Uterus (tissue), 4 donors: ENCODE results near the gene SMIM9. TPM values are rescaled to one million over a fixed set of nuclear protein-coding genes. Genes with fewer than 3 reads are reported as not detected.
A peak's percentile ranks its signal among the peaks of the same experiment; 100 is the strongest.

Source experiments
- DNase-seq, 2 donors: peaks; one replicate each; pipeline ENCODE4 v3.0.0-alpha.2; 2019 to 2020
- H3K27ac ChIP-seq, 2 donors: fragments of 200-600 bp; sonication (generic); 1 replicate in 1 of 2; 2 replicates in 1 of 2; pipeline ENCODE4 v1.5.1; 2016 to 2018
- H3K27me3 ChIP-seq, 2 donors: fragments of 200-600 bp; sonication (generic); one replicate each; pipeline ENCODE4 v1.5.1; 2018 to 2019; ENCODE audit warnings: control low read depth in 1 of 2
- H3K36me3 ChIP-seq, 2 donors: fragments of 200-600 bp; sonication (generic); one replicate each; pipeline ENCODE4 v1.5.1; 2019; ENCODE audit warnings: control low read depth in 1 of 2
- H3K4me1 ChIP-seq, 2 donors: fragments of 200-600 bp; sonication (generic); one replicate each; pipeline ENCODE4 v1.5.1; 2018 to 2019; ENCODE audit warnings: control low read depth in 1 of 2
- H3K4me3 ChIP-seq, 2 donors: fragments of 200-600 bp; sonication (generic); 1 replicate in 1 of 2; 2 replicates in 1 of 2; pipeline ENCODE4 v1.5.1; 2018 to 2019; ENCODE audit warnings: mild to moderate bottlenecking in 1 of 2
- H3K9me3 ChIP-seq, 2 donors: fragments of 200-600 bp; sonication (generic); one replicate each; pipeline ENCODE4 v1.5.1; 2019; ENCODE audit warnings: control low read depth in 1 of 2
- POLR2A ChIP-seq, 2 donors: fragments of 450-650 bp; IDR thresholded peaks; one replicate each; pipeline ENCODE4 v1.6.1; 2016; ENCODE audit warnings: antibody characterized with exemption in 2 of 2, mild to moderate bottlenecking in 1 of 2, moderate library complexity in 1 of 2
- intact Hi-C: fragments of 100-400 bp; cut with DNase I; formaldehyde crosslinking; loops from one replicate; pipeline ENCODE4 v1.15.1; 2023; ENCODE audit warnings: low total_unique reads
- total RNA-seq, 4 donors: library from RNA; depleted of rRNA in 3 of 4; stranded (reverse); fragments of >200 nt in 3 of 4; gene quantifications; one replicate each; pipeline versions ENCODE4 v1.1.0 to v1.2.4, GENCODE V29; 2014 to 2023
- TF ChIP-seq, protein P1 (sequence below), 4 experiments: fragments of 200-600 bp in 2 of 4; fragments of 450-650 bp in 2 of 4; sonication (generic) in 2 of 4; IDR thresholded peaks; one replicate each; pipeline ENCODE4 v1.5.1; 2016 to 2019; ENCODE audit warnings: antibody characterized with exemption in 4 of 4, mild to moderate bottlenecking in 2 of 4, moderate library complexity in 1 of 4
- donor health status: DM: yes; HTN: yes; CAD: no.

SMIM9 gene
- total RNA-seq, 4 donors from 2014 or later, result not detected

DNA sequence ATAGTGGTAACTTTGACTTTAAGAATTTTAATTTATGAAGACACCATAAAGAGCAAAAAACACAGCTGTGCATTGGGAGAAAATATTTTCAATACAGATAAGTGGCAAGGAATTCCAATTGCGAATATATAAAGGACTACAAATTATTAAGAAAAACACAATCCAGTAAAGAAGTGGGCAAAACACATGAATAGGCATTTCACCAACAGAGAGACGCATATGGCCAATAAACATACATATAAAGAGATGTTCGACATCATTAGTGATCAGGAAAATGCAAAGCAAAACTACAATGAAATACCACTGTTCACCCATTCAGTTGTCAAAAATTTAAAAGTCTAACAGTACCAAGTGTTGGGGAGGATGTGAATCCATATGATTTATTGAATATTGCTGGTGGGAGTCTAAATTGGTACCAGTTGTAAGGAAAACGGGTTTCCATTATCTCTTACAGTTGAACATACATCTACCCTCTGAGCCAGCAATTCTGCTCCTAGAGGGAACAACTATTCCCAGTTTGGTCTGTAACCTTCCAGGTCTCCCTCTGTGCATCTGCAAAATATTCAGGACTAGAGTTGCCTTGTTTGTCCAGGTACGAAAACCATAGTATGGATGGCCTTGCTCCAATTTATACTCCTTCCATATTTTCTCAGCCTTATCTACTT lies 27.5 kb downstream of the SMIM9 start:
- TF ChIP-seq POLR2A (IDR thresholded peaks at IDR 0.05), result no peak
- TF ChIP-seq, protein P1, sequence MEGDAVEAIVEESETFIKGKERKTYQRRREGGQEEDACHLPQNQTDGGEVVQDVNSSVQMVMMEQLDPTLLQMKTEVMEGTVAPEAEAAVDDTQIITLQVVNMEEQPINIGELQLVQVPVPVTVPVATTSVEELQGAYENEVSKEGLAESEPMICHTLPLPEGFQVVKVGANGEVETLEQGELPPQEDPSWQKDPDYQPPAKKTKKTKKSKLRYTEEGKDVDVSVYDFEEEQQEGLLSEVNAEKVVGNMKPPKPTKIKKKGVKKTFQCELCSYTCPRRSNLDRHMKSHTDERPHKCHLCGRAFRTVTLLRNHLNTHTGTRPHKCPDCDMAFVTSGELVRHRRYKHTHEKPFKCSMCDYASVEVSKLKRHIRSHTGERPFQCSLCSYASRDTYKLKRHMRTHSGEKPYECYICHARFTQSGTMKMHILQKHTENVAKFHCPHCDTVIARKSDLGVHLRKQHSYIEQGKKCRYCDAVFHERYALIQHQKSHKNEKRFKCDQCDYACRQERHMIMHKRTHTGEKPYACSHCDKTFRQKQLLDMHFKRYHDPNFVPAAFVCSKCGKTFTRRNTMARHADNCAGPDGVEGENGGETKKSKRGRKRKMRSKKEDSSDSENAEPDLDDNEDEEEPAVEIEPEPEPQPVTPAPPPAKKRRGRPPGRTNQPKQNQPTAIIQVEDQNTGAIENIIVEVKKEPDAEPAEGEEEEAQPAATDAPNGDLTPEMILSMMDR (IDR thresholded peaks at IDR 0.05), result no peak
- intact Hi-C loops, result no loop called here

DNA sequence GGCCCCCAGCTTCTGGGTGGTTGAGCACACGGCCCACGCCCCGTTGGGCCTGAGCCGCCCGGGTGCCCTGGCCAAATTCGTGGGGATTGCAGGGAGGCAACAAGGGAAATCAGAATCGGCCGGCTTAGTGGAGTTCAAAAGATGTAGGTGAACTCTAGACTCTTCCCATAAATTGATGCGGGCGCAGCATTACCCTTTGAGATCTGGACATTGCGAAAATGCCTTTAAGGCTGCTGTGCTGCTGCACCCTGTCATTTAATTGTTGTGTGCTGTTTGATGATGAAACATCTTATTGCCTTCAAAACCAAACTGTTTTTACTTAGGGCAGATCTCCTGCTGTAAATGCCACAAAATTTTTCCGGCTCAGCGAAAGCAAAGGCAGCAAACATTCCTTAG lies 28.8 kb downstream of the SMIM9 start:
- intact Hi-C loops, result no loop called here
- no peaks in the 10 kb centered on the region for H3K36me3 ChIP-seq
- peak overlapping the region; percentile 54 to 57 for H3K4me3 ChIP-seq
- H3K27ac ChIP-seq, result peak overlapping the region; percentile 61 to 73
- no peaks in the 10 kb centered on the region for H3K4me1 ChIP-seq
- H3K9me3 ChIP-seq, result no peaks in the 10 kb centered on the region
- no peak for DNase-seq
- no peaks in the 10 kb centered on the region for H3K27me3 ChIP-seq
- no peak for TF ChIP-seq POLR2A (IDR thresholded peaks at IDR 0.05)
- TF ChIP-seq, protein P1 (IDR thresholded peaks at IDR 0.05), result no peak

More for the DNA sequence above, 27.5 kb downstream of the SMIM9 start:
- Histone ChIP-seq H3K9me3 (no peaks in the 10 kb centered on the region), H3K36me3 (no peaks in the 10 kb centered on the region), H3K27ac (no peak overlapping the region), H3K4me1 (no peaks in the 10 kb centered on the region), H3K4me3 (no peak overlapping the region), H3K27me3 (no peaks in the 10 kb centered on the region)
- no peak for DNase-seq

DNA sequence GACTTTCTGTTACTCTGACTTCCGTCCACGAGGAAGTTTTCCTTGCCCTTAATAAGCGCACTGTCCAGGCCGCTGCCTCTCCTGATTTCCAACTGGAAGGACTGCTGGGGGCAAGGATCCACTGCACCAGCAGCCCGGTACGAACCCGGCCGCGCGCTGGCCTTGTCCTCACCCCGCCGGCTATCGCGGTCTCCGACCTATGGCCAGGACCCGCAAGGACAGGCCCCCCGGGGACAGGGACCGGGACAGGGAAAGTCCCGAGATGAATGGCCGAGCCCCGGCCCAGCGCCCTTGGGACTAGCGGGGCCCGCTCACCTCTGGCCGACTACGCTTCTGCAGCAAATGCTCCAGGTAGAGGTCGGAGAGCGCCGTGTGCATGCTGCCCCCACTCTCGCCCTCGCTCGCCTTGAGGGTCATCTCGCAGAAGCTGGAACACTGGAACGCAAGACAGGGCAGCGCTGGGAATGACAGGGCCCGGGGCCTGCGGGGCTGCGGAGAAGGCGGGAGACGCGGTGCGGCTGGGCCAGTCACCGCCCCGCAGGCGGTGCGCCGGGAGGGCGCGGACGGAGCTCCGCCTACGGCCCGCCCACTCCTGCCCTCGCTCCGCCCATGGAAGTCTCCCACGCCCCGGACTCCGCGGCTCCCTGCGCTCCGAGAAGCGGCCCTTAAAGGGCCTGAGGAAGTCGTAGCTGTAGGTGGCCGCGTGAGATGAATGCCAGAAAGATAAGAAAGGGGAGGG lies 29.3 kb downstream of the SMIM9 start, which contains the start of gene MPP1:
TSS of gene MPP1 (minus strand) at position 529 of the 739 bp plus-strand sequence. CDS start at position 417, 112 bp downstream.
- H3K36me3 ChIP-seq, result no peaks in the 10 kb centered on the region
- TF ChIP-seq, protein P1 (IDR thresholded peaks at IDR 0.05), result no peak
- peak; percentile 30 to 39 for TF ChIP-seq POLR2A (IDR thresholded peaks at IDR 0.05)
- peak; percentile 58 to 77 for DNase-seq
- H3K9me3 ChIP-seq, result no peaks in the 10 kb centered on the region
- intact Hi-C loops, result no loop called here
- peak within 1 kb of the TSS; percentile 61 to 73 for H3K27ac ChIP-seq
- H3K4me1 ChIP-seq, result no peaks in the 10 kb centered on the region
- H3K4me3 ChIP-seq, result peak within 1 kb of the TSS; percentile 54 to 57
- no peaks in the 10 kb centered on the region for H3K27me3 ChIP-seq

DNA sequence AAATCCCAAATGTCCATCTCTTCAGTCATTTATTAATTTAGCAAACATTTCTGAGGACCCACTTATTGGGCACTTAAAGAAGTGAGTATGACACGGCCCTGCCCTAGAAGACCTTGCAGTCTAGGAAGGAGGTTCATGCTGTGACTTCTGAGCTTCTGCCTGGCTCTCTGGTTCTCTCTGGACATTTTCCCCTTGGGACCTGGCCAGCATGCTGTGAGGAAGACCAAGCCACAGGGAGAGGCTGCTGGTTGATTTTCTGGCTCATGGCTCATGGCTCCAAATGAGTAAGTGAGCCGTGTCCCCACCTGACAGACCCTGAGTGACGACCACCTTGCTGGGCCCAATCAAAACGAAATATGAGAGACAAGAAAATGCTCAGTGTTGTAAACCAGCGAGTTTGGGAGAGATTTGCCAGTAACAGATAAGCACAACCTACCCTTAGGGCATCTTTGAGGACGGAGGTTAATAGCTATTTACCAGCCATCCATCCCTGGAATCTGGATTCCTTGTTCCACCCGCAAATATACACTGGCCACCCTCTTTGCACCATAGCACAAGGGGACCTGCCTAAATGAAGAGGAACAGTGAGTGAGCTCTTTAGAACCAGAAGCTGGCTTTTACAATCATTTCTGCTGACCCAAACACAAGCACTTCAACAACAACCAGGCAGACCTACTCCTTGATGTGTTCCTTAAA lies 30.1 kb downstream of the SMIM9 start:
- H3K4me1 ChIP-seq, result no peaks in the 10 kb centered on the region
- H3K9me3 ChIP-seq, result no peaks in the 10 kb centered on the region
- intact Hi-C loops, result no loop called here
- no peak for DNase-seq
- H3K27me3 ChIP-seq, result no peaks in the 10 kb centered on the region
- H3K4me3 ChIP-seq, result peak overlapping the region; percentile 54 to 57
- no peak for TF ChIP-seq POLR2A (IDR thresholded peaks at IDR 0.05)
- TF ChIP-seq, protein P1 (IDR thresholded peaks at IDR 0.05), result no peak
- peak overlapping the region; percentile 43 to 73 for H3K27ac ChIP-seq
- no peaks in the 10 kb centered on the region for H3K36me3 ChIP-seq
